HepG2 (cell line): Measurements from ENCODE around the gene MTHFD2. TPM values are rescaled to one million over a fixed set of nuclear protein-coding genes. Genes with fewer than 3 reads are reported as not detected.
A peak's percentile ranks its signal among the peaks of the same experiment; 100 is the strongest.

ENCODE experiments used
- AHR ChIP-seq: IDR thresholded peaks from 2 replicates; pipeline ENCODE4 v1.6.1; 2018; ENCODE audit warnings: missing genetic modification reagents, missing compliant biosample characterization
- ATF7-NPFF ChIP-seq: sonication (generic); formaldehyde crosslinking; IDR thresholded peaks from 2 replicates; pipeline ENCODE4 v1.8.1; 2023; ENCODE audit warnings: mild to moderate bottlenecking, low read depth, missing genetic modification reagents, moderate library complexity
- BCL6 ChIP-seq: IDR thresholded peaks from 2 replicates; pipeline ENCODE4 v1.6.1; 2016; ENCODE audit warnings: missing genetic modification reagents, missing compliant biosample characterization
- FOXA3 ChIP-seq: IDR thresholded peaks from 2 replicates; pipeline ENCODE4 v1.6.1; 2016; ENCODE audit warnings: missing genetic modification reagents, missing compliant biosample characterization
- GPN1 ChIP-seq: sonication (generic); formaldehyde crosslinking; IDR thresholded peaks from 2 replicates; pipeline ENCODE4 v1.5.1; 2020; ENCODE audit warnings: missing genetic modification reagents, borderline replicate concordance
- MAFG ChIP-seq: sonication (generic); formaldehyde crosslinking; IDR thresholded peaks from 2 replicates; pipeline ENCODE4 v1.5.1; 2020; ENCODE audit warnings: mild to moderate bottlenecking, missing genetic modification reagents
- MED1 ChIP-seq: sonication (generic); formaldehyde crosslinking; IDR thresholded peaks from 2 replicates; pipeline ENCODE4 v1.4.0; 2020; ENCODE audit warnings: missing genetic modification reagents
- MYNN ChIP-seq: sonication (generic); formaldehyde crosslinking; IDR thresholded peaks from 2 replicates; pipeline ENCODE4 v1.4.0; 2020; ENCODE audit warnings: mild to moderate bottlenecking, low read depth, missing genetic modification reagents
- NFE2L2 ChIP-seq: fragments of 150-350 bp; IDR thresholded peaks from 2 replicates; pipeline ENCODE4 v1.6.1; 2014; ENCODE audit warnings: low read length
- SIN3A ChIP-seq: IDR thresholded peaks from 2 replicates; pipeline ENCODE4 v1.6.1; 2011; ENCODE audit warnings: low read depth, mild to moderate bottlenecking, control low read depth, low read length, borderline replicate concordance
- TCF7 ChIP-seq: sonication (generic); IDR thresholded peaks from 2 replicates; pipeline ENCODE4 v1.6.1; 2016; ENCODE audit warnings: antibody characterized with exemption, low read depth
- ZKSCAN5 ChIP-seq: sonication (generic); formaldehyde crosslinking; IDR thresholded peaks from 2 replicates; pipeline ENCODE4 v1.5.1; 2020; ENCODE audit warnings: mild to moderate bottlenecking, missing genetic modification reagents
- ZMAT3 ChIP-seq: sonication (generic); formaldehyde crosslinking; conservative IDR thresholded peaks from 2 replicates; pipeline ENCODE4 v1.7.0; 2021; ENCODE audit warnings: missing genetic modification reagents
- ZNF530 ChIP-seq: sonication (generic); formaldehyde crosslinking; IDR thresholded peaks from 2 replicates; pipeline ENCODE4 v1.5.0; 2020; ENCODE audit warnings: low read depth, mild to moderate bottlenecking, missing genetic modification reagents
- ZNF543 ChIP-seq: sonication (generic); formaldehyde crosslinking; IDR thresholded peaks from 2 replicates; pipeline ENCODE4 v1.4.0; 2020; ENCODE audit warnings: mild to moderate bottlenecking, missing genetic modification reagents
- ZNF556 ChIP-seq: sonication (generic); formaldehyde crosslinking; IDR thresholded peaks from 2 replicates; pipeline ENCODE4 v1.4.0; 2020; ENCODE audit warnings: mild to moderate bottlenecking, missing genetic modification reagents, borderline replicate concordance
- ZSCAN31 ChIP-seq: sonication (generic); formaldehyde crosslinking; IDR thresholded peaks from 2 replicates; pipeline ENCODE4 v1.5.0; 2020; ENCODE audit warnings: low read depth, mild to moderate bottlenecking, missing genetic modification reagents
- ZSCAN9 ChIP-seq: IDR thresholded peaks from 2 replicates; pipeline ENCODE4 v1.6.1; 2016; ENCODE audit warnings: borderline replicate concordance
- polyA plus RNA-seq, 8 experiments: library from polyadenylated mRNA; depleted of rRNA in 3 of 8; stranded (reverse) in 7 of 8; unstranded in 1 of 8; fragments of >200 nt; fragmentation: Illumina TruSeq in 4 of 8; extraction: Trizol in 4 of 8; gene quantifications; 2 replicates each; pipeline versions ENCODE4 v1.2.1 to v1.2.3, GENCODE V29; 2011 to 2016; ENCODE audit warnings: low read depth in 4 of 8, missing spikeins in 1 of 8, mixed read lengths in 1 of 8; ENCODE audit not compliant: insufficient read depth in 1 of 8
- total RNA-seq, 5 experiments: library from RNA; depleted of rRNA; stranded (reverse); fragments of >200 nt; fragmentation: Illumina TruSeq; extraction: Trizol; gene quantifications; 2 replicates each; pipeline ENCODE4 v1.2.3, GENCODE V29; 2016; ENCODE audit warnings: low read depth in 1 of 5
- TF ChIP-seq, protein P1 (sequence below): sonication (generic); formaldehyde crosslinking; IDR thresholded peaks from 2 replicates; pipeline ENCODE4 v1.9.0; 2021; ENCODE audit warnings: missing genetic modification reagents, mild to moderate bottlenecking, borderline replicate concordance
- TF ChIP-seq, protein P2 (sequence below): sonication (generic); formaldehyde crosslinking; IDR thresholded peaks from 2 replicates; pipeline ENCODE4 v1.5.0; 2020; ENCODE audit warnings: mild to moderate bottlenecking, missing genetic modification reagents, borderline replicate concordance
- TF ChIP-seq, protein P3 (sequence below): sonication (generic); formaldehyde crosslinking; IDR thresholded peaks from 2 replicates; pipeline ENCODE4 v1.4.0; 2020; ENCODE audit warnings: missing genetic modification reagents, mild to moderate bottlenecking, borderline replicate concordance
- TF ChIP-seq, protein P4 (sequence below): conservative IDR thresholded peaks from 2 replicates; pipeline ENCODE4 v1.6.1; 2018; ENCODE audit warnings: missing genetic modification reagents

MTHFD2 gene
- total and polyA plus RNA-seq, 2 of the 13 experiments (the other 11 are each of a cell fraction or from before 2014, with no cell fraction given): 188 to 269 TPM

DNA sequence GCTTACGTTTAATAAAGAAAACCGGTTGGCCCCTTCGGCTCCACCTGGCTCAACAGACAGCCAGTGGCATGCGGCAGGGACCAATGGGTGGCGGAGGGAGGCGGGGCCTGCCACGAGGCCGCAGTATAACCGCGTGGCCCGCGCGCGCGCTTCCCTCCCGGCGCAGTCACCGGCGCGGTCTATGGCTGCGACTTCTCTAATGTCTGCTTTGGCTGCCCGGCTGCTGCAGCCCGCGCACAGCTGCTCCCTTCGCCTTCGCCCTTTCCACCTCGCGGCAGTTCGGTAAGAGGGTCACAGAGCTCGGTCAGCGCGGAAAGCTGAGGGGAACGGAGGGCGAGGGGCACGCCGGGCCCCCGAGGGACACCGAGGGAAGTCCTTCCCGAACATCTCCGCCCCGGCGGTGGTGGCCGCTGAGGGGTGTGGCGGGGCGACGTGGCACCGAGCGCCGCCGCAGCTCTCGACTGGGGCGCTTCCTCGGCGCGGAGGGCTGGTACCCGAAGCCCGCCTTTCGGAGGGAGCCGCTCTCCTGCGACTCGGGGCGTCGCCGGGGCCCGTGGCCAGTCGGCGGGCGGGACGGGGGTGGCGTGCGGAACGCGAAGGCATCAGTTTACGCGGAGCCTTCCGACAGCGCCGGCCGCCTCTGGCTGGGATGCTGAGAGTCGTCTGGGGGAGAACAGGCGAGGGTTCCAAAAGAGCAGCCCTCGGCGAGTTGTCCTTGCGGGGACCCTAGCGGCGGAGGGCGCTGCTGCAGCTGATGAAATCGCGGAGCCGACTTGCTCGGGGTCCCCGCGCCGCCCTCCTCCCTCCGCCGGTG lies at the start of gene MTHFD2 (continued):
- TF ChIP-seq ZNF543 (CRISPR knock-in tag): peak; percentile 69; the same call in 1 of the 2 replicates
- TF ChIP-seq MYNN (CRISPR knock-in tag): no peak; the same call in 1 of the 2 replicates
- TF ChIP-seq ZKSCAN5 (CRISPR knock-in tag): 0 out of 2 replicates have a peak, but pooled peaks have one; percentile 42
- peak; percentile 99 for TF ChIP-seq ZMAT3 (CRISPR knock-in tag)
- TF ChIP-seq, protein P1, sequence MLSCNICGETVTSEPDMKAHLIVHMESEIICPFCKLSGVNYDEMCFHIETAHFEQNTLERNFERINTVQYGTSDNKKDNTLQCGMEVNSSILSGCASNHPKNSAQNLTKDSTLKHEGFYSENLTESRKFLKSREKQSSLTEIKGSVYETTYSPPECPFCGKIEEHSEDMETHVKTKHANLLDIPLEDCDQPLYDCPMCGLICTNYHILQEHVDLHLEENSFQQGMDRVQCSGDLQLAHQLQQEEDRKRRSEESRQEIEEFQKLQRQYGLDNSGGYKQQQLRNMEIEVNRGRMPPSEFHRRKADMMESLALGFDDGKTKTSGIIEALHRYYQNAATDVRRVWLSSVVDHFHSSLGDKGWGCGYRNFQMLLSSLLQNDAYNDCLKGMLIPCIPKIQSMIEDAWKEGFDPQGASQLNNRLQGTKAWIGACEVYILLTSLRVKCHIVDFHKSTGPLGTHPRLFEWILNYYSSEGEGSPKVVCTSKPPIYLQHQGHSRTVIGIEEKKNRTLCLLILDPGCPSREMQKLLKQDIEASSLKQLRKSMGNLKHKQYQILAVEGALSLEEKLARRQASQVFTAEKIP (CRISPR knock-in tag): no peak
- TF ChIP-seq, protein P2, sequence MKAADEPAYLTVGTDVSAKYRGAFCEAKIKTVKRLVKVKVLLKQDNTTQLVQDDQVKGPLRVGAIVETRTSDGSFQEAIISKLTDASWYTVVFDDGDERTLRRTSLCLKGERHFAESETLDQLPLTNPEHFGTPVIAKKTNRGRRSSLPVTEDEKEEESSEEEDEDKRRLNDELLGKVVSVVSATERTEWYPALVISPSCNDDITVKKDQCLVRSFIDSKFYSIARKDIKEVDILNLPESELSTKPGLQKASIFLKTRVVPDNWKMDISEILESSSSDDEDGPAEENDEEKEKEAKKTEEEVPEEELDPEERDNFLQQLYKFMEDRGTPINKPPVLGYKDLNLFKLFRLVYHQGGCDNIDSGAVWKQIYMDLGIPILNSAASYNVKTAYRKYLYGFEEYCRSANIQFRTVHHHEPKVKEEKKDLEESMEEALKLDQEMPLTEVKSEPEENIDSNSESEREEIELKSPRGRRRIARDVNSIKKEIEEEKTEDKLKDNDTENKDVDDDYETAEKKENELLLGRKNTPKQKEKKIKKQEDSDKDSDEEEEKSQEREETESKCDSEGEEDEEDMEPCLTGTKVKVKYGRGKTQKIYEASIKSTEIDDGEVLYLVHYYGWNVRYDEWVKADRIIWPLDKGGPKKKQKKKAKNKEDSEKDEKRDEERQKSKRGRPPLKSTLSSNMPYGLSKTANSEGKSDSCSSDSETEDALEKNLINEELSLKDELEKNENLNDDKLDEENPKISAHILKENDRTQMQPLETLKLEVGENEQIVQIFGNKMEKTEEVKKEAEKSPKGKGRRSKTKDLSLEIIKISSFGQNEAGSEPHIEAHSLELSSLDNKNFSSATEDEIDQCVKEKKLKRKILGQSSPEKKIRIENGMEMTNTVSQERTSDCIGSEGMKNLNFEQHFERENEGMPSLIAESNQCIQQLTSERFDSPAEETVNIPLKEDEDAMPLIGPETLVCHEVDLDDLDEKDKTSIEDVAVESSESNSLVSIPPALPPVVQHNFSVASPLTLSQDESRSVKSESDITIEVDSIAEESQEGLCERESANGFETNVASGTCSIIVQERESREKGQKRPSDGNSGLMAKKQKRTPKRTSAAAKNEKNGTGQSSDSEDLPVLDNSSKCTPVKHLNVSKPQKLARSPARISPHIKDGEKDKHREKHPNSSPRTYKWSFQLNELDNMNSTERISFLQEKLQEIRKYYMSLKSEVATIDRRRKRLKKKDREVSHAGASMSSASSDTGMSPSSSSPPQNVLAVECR (CRISPR knock-in tag): peak; percentile 93
- TF ChIP-seq, protein P3, sequence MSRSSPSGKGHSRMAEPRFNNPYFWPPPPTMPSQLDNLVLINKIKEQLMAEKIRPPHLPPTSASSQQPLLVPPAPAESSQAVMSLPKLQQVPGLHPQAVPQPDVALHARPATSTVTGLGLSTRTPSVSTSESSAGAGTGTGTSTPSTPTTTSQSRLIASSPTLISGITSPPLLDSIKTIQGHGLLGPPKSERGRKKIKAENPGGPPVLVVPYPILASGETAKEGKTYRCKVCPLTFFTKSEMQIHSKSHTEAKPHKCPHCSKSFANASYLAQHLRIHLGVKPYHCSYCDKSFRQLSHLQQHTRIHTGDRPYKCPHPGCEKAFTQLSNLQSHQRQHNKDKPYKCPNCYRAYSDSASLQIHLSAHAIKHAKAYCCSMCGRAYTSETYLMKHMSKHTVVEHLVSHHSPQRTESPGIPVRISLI (CRISPR knock-in tag): no peak
- peak; percentile 66 for TF ChIP-seq ZNF556
- TF ChIP-seq MED1 (CRISPR knock-in tag): peak; percentile 56
- peak; percentile 93 for TF ChIP-seq AHR (CRISPR knock-in tag)
- TF ChIP-seq MAFG (CRISPR knock-in tag): peak; percentile 51
- TF ChIP-seq SIN3A: peak; percentile 79; the same call in 1 of the 2 replicates
- TF ChIP-seq, protein P4, sequence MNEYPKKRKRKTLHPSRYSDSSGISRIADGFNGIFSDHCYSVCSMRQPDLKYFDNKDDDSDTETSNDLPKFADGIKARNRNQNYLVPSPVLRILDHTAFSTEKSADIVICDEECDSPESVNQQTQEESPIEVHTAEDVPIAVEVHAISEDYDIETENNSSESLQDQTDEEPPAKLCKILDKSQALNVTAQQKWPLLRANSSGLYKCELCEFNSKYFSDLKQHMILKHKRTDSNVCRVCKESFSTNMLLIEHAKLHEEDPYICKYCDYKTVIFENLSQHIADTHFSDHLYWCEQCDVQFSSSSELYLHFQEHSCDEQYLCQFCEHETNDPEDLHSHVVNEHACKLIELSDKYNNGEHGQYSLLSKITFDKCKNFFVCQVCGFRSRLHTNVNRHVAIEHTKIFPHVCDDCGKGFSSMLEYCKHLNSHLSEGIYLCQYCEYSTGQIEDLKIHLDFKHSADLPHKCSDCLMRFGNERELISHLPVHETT (CRISPR knock-in tag): peak; percentile 51
- peak; percentile 60 for TF ChIP-seq BCL6 (CRISPR knock-in tag)
- TF ChIP-seq ZSCAN9 (CRISPR knock-in tag): peak; percentile 61; the same call in 1 of the 2 replicates
- peak; percentile 40; the same call in 1 of the 2 replicates for TF ChIP-seq FOXA3
- peak; percentile 90 for TF ChIP-seq ATF7-NPFF
- TF ChIP-seq NFE2L2: no peak
- TF ChIP-seq GPN1 (CRISPR knock-in tag): no peak; the same call in 1 of the 2 replicates
- peak; percentile 59 for TF ChIP-seq ZSCAN31
- no peak for TF ChIP-seq ZNF530 (CRISPR knock-in tag)
- TF ChIP-seq TCF7: no peak
